WTC11 (cell line): ENCODE measurements around the gene PRR19.

ENCODE experiments used
- CBFB ChIP-seq: sonication (generic); formaldehyde crosslinking; IDR thresholded peaks from 2 replicates; pipeline ENCODE4 v1.8.1; 2022; ENCODE audit warnings: mild to moderate bottlenecking, low read depth, missing genetic modification reagents
- RELA ChIP-seq: sonication (generic); formaldehyde crosslinking; IDR thresholded peaks from 2 replicates; pipeline ENCODE4 v1.8.1; 2022; ENCODE audit warnings: missing genetic modification reagents, mild to moderate bottlenecking, borderline replicate concordance
- SMAD3 ChIP-seq: sonication (generic); formaldehyde crosslinking; IDR thresholded peaks from 2 replicates; pipeline ENCODE4 v1.8.0; 2022; ENCODE audit warnings: missing genetic modification reagents, mild to moderate bottlenecking, borderline replicate concordance
- TF ChIP-seq, protein P1 (sequence below): sonication (generic); formaldehyde crosslinking; IDR thresholded peaks from 2 replicates; pipeline ENCODE4 v1.8.0; 2022; ENCODE audit warnings: mild to moderate bottlenecking, missing genetic modification reagents
- TF ChIP-seq, protein P2 (sequence below): sonication (generic); formaldehyde crosslinking; IDR thresholded peaks from 2 replicates; pipeline ENCODE4 v1.8.1; 2022; ENCODE audit warnings: low read depth, missing genetic modification reagents, borderline replicate concordance
- TF ChIP-seq, protein P3 (sequence below): fragments of 200-600 bp; IDR thresholded peaks from 2 replicates; pipeline ENCODE4 v1.8.0; 2022; ENCODE audit warnings: antibody characterized with exemption
- TF ChIP-seq, protein P4 (sequence below): sonication (generic); formaldehyde crosslinking; IDR thresholded peaks from 2 replicates; pipeline ENCODE4 v1.8.1; 2023; ENCODE audit warnings: mild to moderate bottlenecking, missing genetic modification reagents, moderate library complexity

DNA sequence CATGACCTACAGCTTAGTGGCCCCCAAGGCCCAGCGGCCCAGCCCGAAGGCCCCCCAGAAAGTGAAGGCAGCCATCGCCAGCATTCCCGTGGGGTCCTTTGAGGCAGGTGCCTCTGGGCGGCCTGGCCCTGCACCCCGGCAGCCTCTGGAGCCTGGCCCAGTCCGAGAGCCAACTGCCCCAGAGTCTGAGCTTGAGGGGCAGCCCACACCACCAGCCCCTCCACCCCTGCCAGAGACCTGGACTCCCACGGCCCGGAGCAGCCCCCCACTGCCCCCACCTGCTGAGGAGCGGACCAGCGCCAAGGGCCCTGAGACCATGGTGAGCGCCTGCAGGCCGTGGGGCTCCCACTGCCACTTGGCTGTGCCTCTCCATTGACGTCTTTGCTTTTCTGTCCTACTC is 9.0 kb upstream of the PRR19 start:
- TF ChIP-seq, protein P1, sequence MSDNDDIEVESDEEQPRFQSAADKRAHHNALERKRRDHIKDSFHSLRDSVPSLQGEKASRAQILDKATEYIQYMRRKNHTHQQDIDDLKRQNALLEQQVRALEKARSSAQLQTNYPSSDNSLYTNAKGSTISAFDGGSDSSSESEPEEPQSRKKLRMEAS (CRISPR knock-in tag) = no peak
- TF ChIP-seq, protein P2, sequence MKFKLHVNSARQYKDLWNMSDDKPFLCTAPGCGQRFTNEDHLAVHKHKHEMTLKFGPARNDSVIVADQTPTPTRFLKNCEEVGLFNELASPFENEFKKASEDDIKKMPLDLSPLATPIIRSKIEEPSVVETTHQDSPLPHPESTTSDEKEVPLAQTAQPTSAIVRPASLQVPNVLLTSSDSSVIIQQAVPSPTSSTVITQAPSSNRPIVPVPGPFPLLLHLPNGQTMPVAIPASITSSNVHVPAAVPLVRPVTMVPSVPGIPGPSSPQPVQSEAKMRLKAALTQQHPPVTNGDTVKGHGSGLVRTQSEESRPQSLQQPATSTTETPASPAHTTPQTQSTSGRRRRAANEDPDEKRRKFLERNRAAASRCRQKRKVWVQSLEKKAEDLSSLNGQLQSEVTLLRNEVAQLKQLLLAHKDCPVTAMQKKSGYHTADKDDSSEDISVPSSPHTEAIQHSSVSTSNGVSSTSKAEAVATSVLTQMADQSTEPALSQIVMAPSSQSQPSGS (CRISPR knock-in tag) = no peak
- TF ChIP-seq, protein P3, sequence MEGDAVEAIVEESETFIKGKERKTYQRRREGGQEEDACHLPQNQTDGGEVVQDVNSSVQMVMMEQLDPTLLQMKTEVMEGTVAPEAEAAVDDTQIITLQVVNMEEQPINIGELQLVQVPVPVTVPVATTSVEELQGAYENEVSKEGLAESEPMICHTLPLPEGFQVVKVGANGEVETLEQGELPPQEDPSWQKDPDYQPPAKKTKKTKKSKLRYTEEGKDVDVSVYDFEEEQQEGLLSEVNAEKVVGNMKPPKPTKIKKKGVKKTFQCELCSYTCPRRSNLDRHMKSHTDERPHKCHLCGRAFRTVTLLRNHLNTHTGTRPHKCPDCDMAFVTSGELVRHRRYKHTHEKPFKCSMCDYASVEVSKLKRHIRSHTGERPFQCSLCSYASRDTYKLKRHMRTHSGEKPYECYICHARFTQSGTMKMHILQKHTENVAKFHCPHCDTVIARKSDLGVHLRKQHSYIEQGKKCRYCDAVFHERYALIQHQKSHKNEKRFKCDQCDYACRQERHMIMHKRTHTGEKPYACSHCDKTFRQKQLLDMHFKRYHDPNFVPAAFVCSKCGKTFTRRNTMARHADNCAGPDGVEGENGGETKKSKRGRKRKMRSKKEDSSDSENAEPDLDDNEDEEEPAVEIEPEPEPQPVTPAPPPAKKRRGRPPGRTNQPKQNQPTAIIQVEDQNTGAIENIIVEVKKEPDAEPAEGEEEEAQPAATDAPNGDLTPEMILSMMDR = no peak; the same call in 1 of the 2 replicates
- TF ChIP-seq RELA = no peak
- TF ChIP-seq SMAD3 = no peak
- TF ChIP-seq, protein P4, sequence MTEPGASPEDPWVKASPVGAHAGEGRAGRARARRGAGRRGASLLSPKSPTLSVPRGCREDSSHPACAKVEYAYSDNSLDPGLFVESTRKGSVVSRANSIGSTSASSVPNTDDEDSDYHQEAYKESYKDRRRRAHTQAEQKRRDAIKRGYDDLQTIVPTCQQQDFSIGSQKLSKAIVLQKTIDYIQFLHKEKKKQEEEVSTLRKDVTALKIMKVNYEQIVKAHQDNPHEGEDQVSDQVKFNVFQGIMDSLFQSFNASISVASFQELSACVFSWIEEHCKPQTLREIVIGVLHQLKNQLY = no peak
- TF ChIP-seq CBFB (CRISPR knock-in tag) = no peak
